Hematopoietic multipotent progenitor cell treated with erythropoietin and hydrocortisone succinate and interleukin-3 and kit ligand, for 15 days (in vitro differentiated cells): ENCODE results near the gene CFAP45.

Experiments
- DNase-seq: peaks from one replicate; pipeline ENCODE4 v3.0.0-alpha.2; 2015; ENCODE audit warnings: low spot score

The CFAP45 gene

DNA sequence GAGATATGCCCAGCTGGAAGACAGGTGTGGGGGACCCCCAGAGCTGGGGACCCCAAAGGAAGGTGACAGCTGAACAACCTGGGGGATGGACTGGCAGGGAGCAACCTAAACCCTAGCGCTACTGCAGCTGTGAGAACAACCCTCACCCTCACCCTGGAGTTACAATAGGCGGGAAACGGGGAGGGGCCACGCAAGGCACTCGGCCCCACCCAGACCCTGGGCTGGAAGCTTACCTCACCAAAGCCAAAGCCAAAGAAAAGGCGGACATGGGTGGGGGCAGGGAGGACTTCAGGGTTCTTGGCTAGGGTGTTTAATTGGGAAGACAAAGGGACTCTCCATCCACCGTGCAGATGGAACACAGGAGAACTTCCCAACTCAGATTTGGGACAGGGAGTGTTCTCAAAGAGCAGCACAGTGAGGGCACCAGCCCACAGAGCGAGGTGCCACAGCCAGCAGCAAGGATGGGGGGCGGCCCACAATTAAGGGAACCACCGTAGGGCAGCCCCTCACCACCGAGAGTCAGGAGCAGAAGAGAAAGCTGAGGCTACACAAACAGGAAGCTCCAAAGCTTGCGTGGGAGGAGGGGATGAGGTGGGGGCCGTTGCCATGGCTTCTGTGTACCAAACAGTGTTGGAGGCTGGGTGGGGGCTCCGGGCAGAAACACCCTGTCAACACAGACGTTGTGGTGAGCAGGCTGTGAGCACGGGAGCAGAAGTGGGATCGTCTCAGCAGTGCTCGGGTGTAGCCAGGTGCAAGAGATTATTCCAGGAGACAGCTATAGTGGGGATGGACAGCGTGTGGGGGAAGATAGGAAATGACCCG lies 23.4 kb upstream of the CFAP45 start:
- peak; percentile 61 for DNase-seq

GRCh38 chr1:159922511-159923202 lies 22.7 kb upstream of the CFAP45 start:
- DNase-seq: no peak

- peak; percentile 53 for DNase-seq
These were observed 21.9 kb upstream of the CFAP45 start for GRCh38 chr1:159921700-159922504.

- no peak for DNase-seq
These were observed 21.3 kb upstream of the CFAP45 start for GRCh38 chr1:159921251-159921650.

- DNase-seq: no peak
These were observed 20.7 kb upstream of the CFAP45 start for GRCh38 chr1:159920651-159921050.

DNA sequence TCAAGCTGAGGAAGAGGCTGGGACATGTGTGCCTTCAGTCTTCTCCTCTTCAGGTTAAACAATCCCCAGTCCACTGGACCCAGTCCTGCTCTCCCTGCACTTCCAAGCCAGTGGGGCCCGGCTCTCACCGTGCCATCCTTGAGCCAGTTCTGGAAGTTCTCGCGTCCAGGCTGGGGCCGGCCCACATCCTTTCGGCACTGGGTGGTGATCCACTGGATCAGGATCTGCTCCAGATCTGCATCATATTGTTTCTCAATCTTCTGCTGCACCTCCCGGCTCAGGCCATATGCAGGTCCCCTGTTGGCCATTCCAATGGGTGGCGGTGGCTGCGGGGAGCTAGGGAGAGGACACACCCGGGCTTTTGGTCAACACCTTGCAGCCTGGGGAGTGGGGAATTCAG lies 20.2 kb upstream of the CFAP45 start:
- DNase-seq: no peak

- no peak for DNase-seq
These were observed 19.4 kb upstream of the CFAP45 start for GRCh38 chr1:159919236-159919865.

- no peak for DNase-seq
These were observed 18.6 kb upstream of the CFAP45 start for GRCh38 chr1:159918352-159919200.

DNA sequence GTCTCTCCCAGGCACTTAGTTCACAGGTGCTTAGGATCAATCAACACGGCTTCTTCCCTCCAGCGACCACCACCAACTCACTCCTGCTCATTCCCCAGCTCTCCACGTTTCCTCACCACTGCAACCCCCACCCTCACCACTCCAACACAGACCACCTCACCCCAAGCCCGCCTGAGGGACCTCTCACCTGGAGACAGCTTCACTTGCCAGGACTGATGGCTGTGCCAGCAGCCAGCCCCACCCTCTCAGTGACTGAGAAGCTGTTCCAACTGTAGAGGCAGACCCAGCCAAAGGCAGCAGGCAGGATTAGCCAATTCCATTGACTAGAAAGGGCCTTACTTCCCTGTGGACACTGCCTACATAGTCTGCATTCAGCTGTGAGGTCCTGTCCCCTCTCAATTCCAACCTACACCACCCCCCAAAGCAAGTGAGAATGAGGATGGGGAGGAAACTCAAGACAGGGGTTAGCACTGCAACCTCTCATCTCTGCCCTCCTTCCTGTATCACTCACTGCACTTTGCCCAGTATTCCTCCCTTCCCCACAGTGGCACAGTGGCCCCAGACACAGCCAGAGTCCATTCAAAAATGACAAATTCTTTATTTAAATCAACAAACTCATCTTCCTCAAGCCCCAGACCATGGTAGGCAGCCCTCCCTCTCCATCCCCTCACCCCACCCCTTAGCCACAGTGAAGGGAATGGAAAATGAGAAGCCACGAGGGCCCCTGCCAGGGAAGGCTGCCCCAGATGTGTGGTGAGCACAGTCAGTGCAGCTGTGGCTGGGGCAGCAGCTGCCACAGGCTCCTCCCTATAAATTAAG lies 17.8 kb upstream of the CFAP45 start:
- DNase-seq: no peak

DNA sequence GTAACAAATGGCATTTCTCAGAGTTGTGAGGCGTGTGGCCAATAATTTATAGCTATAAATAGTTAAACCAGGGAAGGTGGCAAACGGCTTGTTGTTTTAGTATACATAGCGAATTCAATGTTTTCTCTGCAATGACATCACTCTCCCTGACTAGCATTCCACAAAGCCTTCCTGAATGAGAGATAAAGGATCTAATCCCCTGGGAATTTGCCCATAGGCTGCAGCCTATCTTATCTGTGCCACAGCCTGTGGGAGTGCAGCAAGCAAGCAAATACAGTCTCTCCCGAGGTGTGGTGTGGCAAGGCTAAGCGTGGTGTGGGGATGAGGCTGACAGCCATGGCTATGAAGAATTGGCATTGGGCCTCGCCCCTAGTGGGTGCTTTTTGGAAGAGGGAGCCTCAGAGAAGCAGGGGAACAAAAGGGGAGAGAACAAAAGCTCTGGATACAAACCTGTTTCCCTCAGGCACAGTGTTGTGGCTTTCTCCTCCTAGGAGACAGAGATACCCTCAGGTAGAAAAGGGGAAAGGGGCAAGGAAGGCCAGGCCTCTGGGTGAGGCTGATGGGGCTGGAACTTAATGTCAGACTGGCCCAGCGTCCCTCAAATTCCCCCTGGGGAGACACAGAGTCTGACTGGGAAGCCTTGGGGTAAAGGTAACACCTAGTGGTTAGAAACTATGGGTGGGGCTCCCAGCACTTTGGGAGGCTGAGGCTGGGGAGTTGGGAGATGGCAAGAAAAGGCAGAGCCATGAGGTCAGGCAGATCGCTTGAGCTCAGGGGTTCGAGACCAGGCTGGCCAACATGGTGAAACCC lies 16.5 kb upstream of the CFAP45 start:
- DNase-seq: no peak

GRCh38 chr1:159915571-159916241 lies 15.7 kb upstream of the CFAP45 start:
- no peak for DNase-seq

GRCh38 chr1:159914252-159915018 lies 14.5 kb upstream of the CFAP45 start:
- no peak for DNase-seq

GRCh38 chr1:159913451-159914192 lies 13.7 kb upstream of the CFAP45 start:
- DNase-seq: no peak

DNA sequence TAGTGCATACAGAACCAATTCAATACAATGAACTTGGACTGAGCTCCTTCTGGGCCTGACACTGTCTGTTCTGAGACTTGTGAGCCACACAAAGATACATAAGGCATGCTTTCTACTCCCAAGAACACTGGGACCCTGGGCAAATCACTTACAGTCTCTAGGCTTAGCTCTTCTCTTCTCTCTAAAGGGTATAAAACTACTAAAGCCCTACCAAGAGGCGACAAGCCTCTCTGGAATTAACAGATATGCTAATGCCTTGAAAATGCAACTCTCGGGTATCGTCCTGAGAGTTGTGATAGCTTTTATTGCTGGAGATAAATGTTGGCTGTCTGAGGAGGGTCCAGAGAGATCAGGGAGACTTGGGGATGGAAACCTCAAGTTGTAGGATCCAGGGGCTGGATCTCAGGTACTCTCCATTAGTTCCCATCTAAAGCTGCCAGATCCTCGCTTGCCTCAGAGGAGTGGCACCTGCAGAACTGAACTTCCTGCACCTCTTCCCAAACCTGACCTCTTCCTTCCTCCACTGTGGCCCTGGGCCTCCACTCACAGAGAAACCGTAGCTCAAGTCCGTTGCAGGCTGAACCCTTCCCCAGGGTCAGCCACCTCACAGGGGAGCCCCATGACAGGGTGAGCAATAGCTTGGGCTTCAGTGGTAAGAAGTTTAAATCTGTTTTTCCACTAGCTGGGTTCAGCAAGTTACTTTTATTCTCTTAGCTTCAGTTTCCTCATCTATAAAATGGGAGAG lies 11.5 kb upstream of the CFAP45 start:
- no peak for DNase-seq

- peak; percentile 69 for DNase-seq
These were observed 8.3 kb upstream of the CFAP45 start for GRCh38 chr1:159908031-159908940.

- no peak for DNase-seq
These were observed 7.0 kb upstream of the CFAP45 start for GRCh38 chr1:159906960-159907359.
